HG03060 (cell line): ENCODE measurements around the gene BEST1.

Source experiments
- ATAC-seq: cut with Tn5 transposase; IDR thresholded peaks from one replicate; pipeline ENCODE4 v1.9.1; 2021; ENCODE audit warnings: low read depth, moderate number of reproducible peaks; ENCODE audit not compliant: unreplicated experiment

Gene BEST1

DNA sequence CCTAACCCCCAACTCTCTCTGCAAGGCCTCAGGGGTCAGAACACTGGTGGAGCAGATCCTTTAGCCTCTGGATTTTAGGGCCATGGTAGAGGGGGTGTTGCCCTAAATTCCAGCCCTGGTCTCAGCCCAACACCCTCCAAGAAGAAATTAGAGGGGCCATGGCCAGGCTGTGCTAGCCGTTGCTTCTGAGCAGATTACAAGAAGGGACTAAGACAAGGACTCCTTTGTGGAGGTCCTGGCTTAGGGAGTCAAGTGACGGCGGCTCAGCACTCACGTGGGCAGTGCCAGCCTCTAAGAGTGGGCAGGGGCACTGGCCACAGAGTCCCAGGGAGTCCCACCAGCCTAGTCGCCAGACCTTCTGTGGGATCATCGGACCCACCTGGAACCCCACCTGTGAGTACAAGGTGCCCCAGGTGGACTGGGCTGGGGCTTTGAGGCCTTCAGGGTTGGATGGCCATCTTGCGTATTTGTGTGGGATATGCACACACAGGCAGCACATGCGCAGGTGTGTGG, at the start of gene BEST1:
BEST1 (plus strand) TSS at position 317 of the 513 bp plus-strand sequence. CDS start 1,456 bp downstream, outside the sequence.
- ATAC-seq = no peak

DNA sequence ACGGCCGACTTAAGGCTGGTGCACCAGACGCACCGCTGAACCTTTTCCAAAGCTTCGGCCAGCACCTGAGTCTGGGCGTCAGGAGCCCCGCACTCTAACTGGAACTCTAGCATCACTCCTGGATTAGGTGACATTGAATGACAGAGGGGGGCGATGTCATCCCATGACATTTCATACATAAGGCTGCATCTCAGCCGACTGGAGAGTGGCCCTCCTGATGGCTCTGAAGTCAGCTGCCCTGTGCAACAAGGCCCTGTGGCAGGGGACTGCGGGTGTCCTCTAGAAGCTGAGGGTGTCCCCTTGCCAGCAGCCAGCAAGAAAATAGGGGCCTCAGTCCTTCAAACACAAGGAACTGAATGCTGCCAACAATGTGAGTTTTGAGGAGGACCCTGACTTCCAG, 48.8 kb upstream of the BEST1 start:
- no peak for ATAC-seq

DNA sequence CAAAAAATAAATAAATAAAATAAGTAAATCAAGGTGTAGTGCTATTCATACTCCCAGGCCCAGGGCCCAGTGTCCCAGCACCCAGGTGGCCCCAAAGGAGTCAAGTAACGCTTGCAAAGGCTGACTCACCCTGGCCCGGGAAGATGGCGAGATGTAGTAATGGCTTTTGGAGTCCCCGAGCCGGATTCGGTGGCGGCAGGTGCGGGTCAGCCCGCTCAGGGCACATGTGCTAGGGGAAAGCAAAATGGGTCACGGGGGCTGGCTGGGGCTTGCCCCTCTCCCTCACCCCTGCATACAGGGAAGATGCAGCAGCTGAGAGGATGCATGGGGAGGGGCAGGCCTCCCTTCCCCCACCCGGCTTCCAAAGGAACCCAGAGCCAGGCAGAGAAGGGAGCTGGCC, 47.8 kb upstream of the BEST1 start:
- no peak for ATAC-seq

DNA sequence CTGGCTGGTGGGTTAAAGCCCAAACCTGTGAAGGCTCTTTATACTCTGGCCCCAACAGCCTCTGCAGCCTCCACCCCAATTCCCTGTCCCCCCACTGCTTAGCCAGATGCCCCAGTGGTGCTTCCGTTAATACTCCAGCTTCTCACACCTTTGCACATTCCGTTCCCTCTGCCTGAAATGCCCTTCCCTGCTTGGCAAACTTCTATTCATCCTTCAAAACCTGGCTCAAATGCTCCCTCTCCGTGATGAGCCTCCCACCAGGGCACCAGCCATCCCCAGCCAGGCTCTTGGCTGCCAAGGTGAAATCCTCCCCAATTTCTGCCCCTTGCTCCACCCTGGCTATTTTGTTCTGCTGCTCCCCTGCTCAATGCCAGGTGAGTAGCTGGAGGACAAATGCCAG, 46.3 kb upstream of the BEST1 start:
- ATAC-seq = no peak

DNA sequence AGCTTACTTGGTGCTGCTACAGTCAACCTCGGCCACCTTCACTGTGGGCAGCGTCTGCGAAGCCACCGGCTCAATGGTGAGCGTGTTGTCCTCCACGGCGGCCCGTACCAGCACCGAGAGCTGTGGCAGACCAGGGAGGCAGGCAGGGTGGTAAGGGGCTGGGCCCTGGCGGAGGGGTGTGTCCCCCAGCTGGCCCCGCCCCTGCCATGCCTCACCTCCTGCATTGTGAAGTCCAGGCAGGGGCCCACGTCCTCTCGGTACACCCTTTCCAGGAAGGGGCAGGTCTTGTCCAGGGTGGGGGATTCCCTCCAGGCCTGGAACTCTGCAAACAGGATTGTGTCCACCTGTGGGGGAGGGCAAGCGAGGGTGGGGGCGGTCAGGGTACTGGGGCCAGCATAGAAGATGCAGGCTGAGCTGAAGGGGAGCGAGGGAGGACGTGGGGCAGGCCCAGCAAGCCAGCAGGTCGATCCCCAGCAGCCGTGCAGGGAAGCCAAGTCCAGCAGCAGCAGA, 45.6 kb upstream of the BEST1 start:
- no peak for ATAC-seq

DNA sequence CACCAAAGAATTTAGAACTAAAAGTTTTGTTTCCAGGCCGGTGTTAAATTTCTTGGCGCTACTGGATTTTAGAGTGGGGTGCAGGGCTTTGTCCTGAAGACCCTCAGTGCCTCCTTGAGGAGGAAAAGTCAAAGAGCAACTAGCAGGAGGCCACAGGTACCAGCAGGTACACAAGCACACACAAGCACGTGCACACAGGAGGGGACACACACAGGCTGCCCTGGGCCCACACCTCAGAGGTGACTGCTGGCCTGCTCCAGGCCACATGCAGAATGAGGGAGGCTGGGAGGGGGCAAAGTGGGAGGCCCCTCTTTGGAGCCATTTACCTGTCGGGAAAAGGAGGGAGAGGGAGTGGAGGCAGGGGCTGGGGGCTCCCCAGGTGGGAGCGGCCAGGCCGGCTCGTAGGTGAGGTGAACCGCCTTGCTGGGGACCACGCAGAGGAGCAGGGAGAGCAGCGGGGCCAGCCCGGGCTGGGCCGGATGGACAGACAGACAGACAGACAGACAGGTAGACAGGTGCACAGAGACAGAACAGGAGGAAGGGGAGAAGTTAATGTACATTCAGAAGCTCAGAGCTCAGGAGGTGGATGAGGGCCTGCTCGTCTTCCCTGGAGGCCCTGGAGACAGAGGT, 45.0 kb upstream of the BEST1 start:
- no peak for ATAC-seq

DNA sequence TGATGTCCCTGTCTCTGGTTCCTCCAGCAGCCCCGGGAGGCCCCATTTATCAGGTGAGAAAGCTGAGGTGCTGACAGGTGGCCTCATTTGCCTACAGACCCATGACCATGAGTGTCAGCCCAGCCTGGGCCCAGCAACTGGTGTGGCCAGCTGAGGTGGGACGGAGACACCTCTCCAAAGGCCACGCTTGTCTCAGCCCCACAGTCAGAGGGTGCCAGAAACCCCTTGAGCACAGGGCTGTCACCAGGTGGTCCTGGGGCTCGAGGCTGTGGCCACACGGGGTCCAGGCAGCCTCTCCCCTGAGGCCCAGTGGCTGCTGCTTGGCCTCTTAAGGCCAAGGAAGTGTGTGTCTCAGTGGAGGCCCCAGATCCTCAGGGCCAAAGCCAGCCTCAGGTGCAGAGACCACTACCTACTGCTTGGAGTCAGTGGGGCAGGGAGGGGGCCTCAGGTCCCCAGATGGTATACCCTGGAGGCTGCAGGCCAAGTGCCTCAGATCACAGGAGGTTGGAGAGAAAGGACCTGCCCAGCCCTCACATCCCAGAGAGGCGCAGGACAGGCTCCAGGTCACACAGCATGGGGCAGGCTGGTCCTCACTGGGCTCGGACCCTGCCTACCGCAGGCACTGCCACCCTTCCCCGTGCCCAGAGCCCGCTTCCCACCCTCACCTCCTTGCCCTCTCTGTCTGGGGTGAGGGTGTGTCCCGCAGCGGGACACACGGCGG, 44.2 kb upstream of the BEST1 start:
- no peak for ATAC-seq

DNA sequence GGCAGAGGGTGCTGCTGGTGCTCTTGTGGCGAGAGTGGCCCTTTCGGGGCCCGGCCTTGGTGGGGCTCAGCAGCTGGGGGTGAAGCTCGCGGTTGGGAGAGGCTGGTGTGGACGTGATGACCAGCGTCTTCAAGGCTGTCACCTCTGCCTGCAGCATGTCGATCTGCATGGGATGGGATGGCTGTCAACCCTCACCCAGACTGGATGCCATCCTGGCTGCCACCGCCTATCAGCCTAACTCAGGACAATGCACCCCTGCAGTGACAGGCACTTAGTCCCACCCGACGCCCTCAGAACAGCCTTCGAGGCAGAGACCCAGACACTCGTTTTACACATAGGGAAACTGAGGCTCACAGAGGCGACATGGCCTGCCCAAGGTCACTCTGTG, 43.6 kb upstream of the BEST1 start:
- no peak for ATAC-seq

DNA sequence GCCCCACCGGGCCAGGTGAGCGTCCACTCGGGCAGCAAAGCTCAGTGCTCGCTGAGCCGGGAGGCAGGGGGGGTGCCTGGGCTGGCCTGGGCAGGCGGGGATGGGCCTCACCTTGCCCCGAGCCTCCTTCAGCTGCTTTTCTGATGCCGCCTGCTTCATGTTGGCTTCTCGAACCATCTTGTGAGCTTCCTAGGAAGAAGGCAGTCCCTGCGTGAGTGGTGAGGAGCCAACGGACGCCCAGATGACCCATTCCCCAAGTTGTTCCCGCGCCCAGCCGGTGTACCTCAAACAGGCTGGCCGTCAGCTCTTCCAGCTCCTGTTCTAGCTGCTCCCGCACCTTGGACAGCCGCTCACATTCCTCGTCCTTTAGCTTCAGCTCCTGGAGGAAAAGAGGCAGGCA, 42.9 kb upstream of the BEST1 start:
- no peak for ATAC-seq

DNA sequence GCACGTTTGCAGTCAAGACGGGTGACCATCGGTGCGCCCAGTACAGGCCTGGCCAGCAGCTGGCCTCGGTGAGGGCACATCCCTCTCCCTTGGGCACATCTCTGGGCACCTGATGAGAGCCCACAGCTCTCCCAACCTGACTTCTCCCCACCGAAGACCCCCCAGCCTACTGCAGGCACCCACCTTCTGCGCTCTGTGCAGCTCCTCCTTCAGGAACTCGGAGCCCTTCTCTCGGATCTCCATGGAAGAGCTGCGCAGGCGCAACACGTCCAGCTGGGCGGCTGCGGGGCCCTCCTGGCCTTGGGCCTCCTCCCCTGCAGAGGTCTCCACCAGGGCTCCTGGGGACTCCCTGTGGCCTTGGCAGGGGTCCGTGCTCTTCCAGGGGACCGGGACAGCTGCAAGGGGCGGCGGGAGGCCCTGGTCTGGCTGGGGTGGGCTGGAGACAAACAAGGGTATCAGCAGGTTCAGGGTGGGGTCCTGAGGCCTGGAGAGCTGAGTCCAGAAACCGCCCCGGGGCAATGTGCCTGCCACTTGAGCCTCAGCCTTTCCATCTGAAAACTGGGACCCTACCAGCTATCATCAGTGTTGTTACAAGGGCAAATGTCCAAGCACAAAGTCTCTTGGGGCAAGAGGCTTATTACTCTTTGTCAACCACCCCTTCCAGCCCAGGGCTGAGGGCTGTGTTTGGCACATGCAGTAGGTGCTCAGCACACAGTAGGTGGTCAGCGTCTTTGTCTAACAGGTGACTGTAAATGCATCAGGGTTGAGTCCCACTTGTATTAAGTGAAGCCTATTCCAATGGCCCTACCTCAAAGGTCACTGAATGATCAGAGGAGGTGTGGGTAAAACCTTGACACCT, 42.1 kb upstream of the BEST1 start:
- ATAC-seq = no peak

DNA sequence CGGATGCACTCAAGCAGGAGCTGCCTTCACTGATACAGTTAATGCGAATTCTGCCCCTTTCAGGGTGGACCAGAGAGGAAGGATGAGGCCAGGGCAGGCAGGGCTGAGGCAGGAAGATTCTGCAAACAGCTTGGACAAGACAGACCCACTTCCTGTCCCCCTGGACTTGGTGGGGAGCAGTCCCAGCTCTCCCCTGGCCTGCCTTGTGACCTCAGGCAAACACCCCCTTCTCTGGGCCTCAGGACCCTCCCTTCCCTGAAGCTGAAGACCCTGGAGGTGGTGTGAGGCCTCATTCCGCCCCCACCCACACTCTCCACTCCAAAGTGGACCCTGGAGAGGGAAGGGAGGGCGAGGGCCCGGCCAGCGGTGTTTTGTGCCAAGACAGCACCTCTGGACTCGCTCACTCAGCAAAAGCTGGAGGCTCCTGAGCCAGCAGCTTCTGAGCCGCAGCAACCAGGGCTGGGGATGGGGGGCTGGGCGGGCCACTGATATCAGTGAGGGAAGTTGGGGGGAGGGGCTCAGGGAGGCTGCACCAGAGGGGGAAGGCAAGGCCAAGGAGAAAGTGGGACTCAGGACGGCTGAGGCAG, 41.3 kb upstream of the BEST1 start:
- no peak for ATAC-seq

DNA sequence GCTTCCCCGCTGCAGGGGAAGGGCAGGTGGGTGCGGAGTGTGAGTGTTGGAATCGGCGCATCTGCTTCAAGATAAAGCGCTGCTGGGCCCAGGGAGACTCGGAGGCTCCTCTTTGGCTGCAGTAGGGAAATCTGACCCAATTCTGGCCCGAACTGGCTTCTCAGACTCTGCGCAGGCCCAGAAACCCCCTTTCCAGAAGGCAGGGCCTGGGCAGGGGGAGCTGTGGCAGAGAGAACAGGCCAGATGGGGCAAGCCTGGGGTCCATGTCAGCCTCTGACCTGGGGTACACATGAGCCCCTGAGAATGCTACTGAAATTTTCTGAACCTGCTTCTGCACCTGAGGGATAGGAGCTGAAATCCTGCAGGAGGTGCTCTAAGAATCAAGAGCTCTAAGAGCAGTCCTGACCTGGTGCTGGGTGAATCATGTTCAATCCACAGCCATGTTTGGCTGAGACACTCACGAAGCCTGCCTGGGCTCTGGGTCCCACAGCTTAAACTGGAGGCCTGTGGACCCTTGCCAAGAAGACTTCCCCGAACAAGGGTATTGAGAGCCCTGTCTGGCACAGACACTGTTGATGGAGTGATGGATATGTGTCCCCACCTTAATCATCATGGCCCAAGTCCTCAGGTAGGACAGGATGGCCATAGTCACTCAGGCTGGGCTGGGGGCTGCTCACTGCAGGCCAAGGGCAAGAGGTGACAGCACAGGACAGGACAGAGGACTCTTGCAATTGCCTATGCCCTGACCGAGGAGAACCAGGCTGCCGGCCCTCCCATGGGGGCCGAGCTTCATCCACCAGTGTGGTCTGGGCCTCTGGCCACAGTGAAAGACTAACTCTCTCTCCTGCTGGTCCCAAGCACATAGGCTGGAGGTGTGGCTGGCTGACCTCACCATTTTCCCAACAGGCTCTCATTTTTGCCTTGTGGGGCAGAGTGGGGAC, 39.7 kb upstream of the BEST1 start:
- no peak for ATAC-seq

DNA sequence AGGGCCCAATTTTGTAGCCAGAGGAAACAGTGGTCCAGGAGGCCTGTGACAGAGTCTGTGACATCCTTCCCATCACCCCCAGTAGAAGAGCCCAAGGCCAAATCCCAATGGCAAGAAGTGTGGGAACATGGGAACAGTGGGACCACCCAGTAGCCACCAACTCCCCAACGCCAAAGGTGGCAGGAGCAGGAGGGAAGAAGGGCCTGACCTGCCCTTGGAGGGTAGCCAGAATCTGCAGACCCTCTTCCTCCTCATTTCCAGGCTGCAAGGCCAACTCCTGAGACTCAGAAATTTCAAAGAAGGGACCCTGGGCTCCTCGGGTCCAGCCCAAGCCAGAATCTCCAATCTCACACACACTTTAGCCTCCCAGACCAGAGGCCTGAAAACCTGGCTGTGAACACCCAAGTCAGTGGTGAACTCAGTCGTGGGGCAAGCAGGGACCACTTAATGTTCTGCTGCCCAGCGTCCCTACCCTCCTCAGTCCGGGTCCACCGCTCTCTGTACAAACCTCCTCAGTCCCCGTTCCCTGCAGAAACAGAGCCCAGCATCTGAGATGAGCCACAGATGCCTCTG, 38.9 kb upstream of the BEST1 start:
- no peak for ATAC-seq

DNA sequence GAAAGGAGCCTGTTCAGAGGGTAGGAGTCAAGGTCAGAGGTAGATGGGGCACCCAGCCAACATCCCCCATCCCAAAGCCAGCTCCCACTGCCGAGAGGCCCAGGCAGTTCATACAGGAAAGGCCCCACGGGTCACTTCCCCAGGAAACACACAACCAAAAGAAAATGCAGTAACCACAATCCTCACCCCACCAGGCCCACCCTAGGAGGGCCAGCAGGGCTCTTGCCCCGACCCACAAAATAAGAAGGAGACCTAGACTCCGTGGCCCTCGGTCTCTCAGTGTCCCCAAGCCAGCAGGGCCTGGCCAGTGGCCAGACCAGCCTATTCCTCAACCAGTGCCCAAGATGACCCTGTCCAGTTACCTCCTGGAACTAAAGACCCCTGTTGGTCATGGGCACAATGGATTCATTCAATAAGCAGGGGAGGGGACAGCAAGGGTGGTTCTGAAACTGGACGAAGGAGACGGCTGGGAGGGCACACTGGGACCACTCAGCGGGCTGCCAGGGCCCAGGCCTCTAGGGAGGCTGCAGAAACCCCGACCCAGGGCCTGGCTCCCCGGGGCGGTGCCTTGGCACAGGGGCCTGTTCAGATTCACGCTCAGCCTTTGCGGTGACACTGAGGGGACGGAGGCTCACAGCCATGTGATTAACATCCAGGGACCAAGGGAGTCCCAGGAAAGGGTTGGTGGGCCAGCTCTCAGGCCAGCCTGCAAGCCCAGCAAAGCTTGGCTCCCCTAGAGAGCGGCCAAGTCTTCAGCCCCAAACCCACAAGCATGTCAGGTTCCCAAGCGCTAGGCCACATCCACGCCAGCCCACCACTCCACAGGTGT, 38.2 kb upstream of the BEST1 start:
- ATAC-seq = no peak

DNA sequence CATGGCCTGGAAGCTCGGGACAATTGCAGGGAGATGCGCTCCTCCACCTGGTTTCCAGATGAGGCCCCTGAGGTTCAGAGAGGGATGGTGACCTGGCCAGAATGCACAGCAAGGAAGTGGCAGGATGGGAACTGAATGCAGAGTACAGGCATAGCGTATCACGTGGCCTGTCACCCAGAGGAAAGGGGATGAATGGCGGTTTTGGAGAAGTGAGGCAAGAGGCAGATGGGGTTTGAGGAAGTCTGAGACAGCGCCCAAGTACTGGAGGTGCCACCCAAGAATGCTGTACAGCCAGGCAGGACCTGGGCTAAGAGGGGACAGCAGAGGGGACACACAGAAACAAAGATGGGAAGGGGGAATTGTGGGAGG, 37.6 kb upstream of the BEST1 start:
- no peak for ATAC-seq

DNA sequence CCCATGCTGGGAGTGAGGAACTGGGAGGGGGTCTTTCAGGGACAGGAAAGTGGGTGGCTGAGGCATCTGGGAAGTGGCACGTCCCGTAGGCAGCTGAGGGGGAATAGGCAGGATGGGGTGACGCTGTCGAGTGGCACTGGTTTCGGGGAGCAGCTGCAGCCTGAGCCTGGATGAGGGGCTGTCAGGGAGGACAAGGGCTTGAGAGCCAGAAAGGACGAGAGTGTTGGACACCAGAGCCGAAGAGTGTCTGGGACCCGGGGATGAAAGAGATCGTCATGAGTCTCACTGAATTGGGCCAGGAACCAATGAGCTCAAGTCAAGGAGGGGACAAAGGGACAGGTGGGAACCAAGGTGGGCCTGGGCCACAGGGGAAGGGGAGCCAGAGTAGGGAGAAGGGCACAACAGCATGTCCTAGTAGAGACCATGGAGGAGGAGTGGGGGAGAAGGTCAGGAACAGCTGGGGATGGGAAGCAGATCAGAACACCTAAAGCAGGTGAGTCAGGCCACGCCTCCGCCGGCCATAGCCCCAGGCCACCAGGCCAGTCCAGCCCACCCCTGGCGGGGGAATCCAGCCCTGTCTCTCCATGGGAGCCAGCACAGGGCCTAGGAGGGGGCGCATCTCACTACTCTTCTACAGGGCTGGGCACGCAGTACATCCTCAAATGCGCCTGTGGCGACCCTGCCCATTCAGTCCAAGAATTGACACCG, 37.0 kb upstream of the BEST1 start:
- no peak for ATAC-seq

DNA sequence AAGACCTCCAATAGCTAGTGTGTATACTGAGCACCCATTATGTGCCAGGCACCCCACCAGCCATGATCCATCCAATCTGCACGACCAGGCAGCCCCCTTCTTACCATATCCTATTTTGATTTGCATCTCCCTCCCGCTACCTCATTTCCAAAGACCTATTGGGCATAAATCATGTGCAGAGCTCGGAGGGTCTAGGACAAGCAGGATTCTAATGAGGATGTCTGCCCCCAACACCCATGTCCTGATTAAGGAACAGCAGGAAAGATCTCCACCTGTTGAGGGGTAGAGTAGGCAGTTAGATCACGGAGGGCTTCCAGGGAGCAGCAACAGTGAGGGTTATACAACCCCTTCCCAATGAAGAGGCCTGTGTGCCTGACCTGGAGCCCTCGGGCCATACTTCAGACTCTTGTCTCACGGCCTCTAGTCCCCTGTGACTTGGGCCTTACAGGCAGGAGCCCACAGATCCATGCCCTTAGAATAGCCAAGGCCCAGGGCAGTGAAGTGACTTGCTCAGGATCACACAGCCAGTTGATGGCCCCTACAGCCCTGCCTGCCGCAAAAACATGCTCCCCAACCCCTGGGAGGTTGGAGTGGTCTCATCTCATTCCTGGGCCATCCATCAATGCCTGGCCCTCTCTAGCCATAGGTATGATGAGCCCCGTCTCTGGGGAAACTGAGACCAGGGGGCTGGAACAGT, 36.3 kb upstream of the BEST1 start:
- no peak for ATAC-seq
